ENCODE results near the gene SH3BP4. TPM values are rescaled to one million over a fixed set of nuclear protein-coding genes. Genes with fewer than 3 reads are reported as not detected.

Gene SH3BP4
- total and polyA plus RNA-seq, 2 of the 8 experiments (the other 6 are each of a cell fraction or from before 2014, with no cell fraction given) = 28.3 to 35.4 TPM

- Histone ChIP-seq H3K36me3 (ENCODE audit: control insufficient read depth in 2 of 4, insufficient read depth in 4 of 4, low read length in 3 of 4) (peaks cover 0 to 13% (median 0%) of the 10 kb centered on the region in 4 experiments; a peak in 1 of 8 replicates), H2AFZ (ENCODE audit: low read length) (no peak overlapping the region), H4K8ac (ENCODE audit: extremely low read depth, insufficient read depth, low read length) (no peak overlapping the region), H3K9ac (replicated peaks in 1 of 4; ENCODE audit: extremely low read depth in 1 of 4, low read depth in 3 of 4, low read length in 3 of 4) (no peak overlapping the region), H2AK5ac (ENCODE audit: low read depth, low read length) (no peak overlapping the region), H4K5ac (ENCODE audit: insufficient read length, low read depth, low read length) (no peak overlapping the region), H4K20me1 (replicated peaks in 1 of 2; ENCODE audit: control insufficient read depth in 1 of 2, insufficient read depth in 2 of 2, low read length in 2 of 2) (peaks cover 0 to 15% of the 10 kb centered on the region in 2 experiments), H3K4me1 (replicated peaks in 1 of 4; ENCODE audit: control insufficient read depth in 3 of 4, insufficient read depth in 4 of 4, low read length in 3 of 4) (peaks cover 3 to 32% (median 18%) of the 10 kb centered on the region in 4 experiments), H3K23me2 (ENCODE audit: low read depth, low read length) (no peaks in the 10 kb centered on the region), H2BK120ac (replicated peaks; ENCODE audit: low read depth, low read length) (no peak overlapping the region), H3K79me1 (ENCODE audit: low read depth, low read length) (peaks cover 52% of the 10 kb centered on the region), H4K91ac (replicated peaks; ENCODE audit: insufficient read length, low read length) (no peak overlapping the region), H3K4me3 (ENCODE audit: extremely low read depth in 1 of 4, insufficient read depth in 2 of 4, low read depth in 3 of 4, low read length in 4 of 4) (no peak overlapping the region), H2BK12ac (ENCODE audit: low read depth, low read length) (no peak overlapping the region), H2BK5ac (ENCODE audit: low read depth, low read length) (no peak overlapping the region), H3K23ac (ENCODE audit: insufficient read length) (no peak overlapping the region), H2BK20ac (ENCODE audit: low read length) (no peak overlapping the region), H3K14ac (ENCODE audit: insufficient read length) (no peak overlapping the region), H3K79me2 (ENCODE audit: control insufficient read depth in 1 of 2, insufficient read depth in 2 of 2, low read length in 2 of 2) (peaks cover 30 to 90% of the 10 kb centered on the region in 2 experiments), H3K18ac (ENCODE audit: extremely low read depth, low read length) (no peak overlapping the region), H3K27me3 (replicated peaks in 1 of 4; ENCODE audit: control insufficient read depth in 3 of 4, extremely low read depth in 1 of 4, insufficient read depth in 3 of 4, low read length in 3 of 4) (no peaks in the 10 kb centered on the region), H3K4me2 (ENCODE audit: insufficient read depth in 1 of 2, low read depth in 2 of 2, low read length in 2 of 2) (no peak overlapping the region), H3K9me3 (ENCODE audit: insufficient read depth in 2 of 2, low read depth in 1 of 2, low read length in 1 of 2) (no peaks in the 10 kb centered on the region), H2BK15ac (ENCODE audit: low read length) (no peak overlapping the region), H3K27ac (ENCODE audit: low read depth, low read length) (no peak overlapping the region), H3K4ac (replicated peaks; ENCODE audit: insufficient read length, low read depth, low read length) (no peak overlapping the region), H3K56ac (replicated peaks; ENCODE audit: insufficient read length, low read depth, low read length) (no peak overlapping the region)
- ChIA-PET CTCF (ENCODE audit: partially characterized antibody) (interaction anchor here (0.6 to 2.4 kb wide), 4 partner anchors 9 to 601 kb away, joined by 3 to 10 read pairs (median 4); no protein-coding TSS in a partner anchor), POLR2A (ENCODE audit: partially characterized antibody) (interaction anchor here (1.2 kb wide), 1 partner anchor 10 kb away, joined by 5 read pairs; no protein-coding TSS in a partner anchor)
- no peak for TF ChIP-seq CHD2 (IDR thresholded peaks at IDR 0.05; ENCODE audit: low read length)
- TF ChIP-seq MAFK (IDR thresholded peaks at IDR 0.05; ENCODE audit: low read depth, low read length) = no peak
- no peak for TF ChIP-seq TCF12 (IDR thresholded peaks at IDR 0.05; ENCODE audit: low read depth, low read length)
- no peak for TF ChIP-seq RNF2 (IDR thresholded peaks at IDR 0.05; ENCODE audit: borderline replicate concordance, low read depth, low read length, missing control alignments, poor library complexity, severe bottlenecking)
- TF ChIP-seq SUZ12 (IDR thresholded peaks at IDR 0.05; ENCODE audit: low read length) = no peak
- TF ChIP-seq CREB1 (IDR thresholded peaks at IDR 0.05) = no peak
- TF ChIP-seq GABPA (IDR thresholded peaks at IDR 0.05; ENCODE audit: borderline replicate concordance, insufficient read depth, low read length) = no peak
- no peak for TF ChIP-seq ZNF274 (IDR thresholded peaks at IDR 0.05; ENCODE audit: borderline replicate concordance, extremely low read depth, low read length)
- no peak for TF ChIP-seq SAP30 (IDR thresholded peaks at IDR 0.05; ENCODE audit: insufficient read depth, insufficient replicate concordance, low read length)
- no peak for TF ChIP-seq SP2 (IDR thresholded peaks at IDR 0.05; ENCODE audit: low read length)
- no peak for TF ChIP-seq GTF2F1 (IDR thresholded peaks at IDR 0.05; ENCODE audit: borderline replicate concordance, low read depth, low read length)
- TF ChIP-seq NRF1 (IDR thresholded peaks at IDR 0.05; ENCODE audit: low read depth, low read length) = no peak
- no peak for TF ChIP-seq RFX5 (IDR thresholded peaks at IDR 0.05; ENCODE audit: borderline replicate concordance, low read depth, low read length)
- TF ChIP-seq SIRT6 (IDR thresholded peaks at IDR 0.05; ENCODE audit: low read length) = no peak
- no peak for TF ChIP-seq CTBP2 (IDR thresholded peaks at IDR 0.05; ENCODE audit: borderline replicate concordance, insufficient read depth, insufficient read length, low read length)
- WGBS, 2 experiments (ENCODE audit: extremely low coverage in 1 of 2, insufficient coverage in 1 of 2, insufficient read length in 1 of 2, insufficient replicate concordance in 2 of 2, low coverage in 1 of 2, low lambda C conversion rate in 2 of 2, missing lambda C conversion rate in 1 of 2) = 87% methylated on average over 5 of the region's 5 CpGs; no CpG with 5 or more reads in 1 of the 2 experiments
- DNase-seq (ENCODE audit: low read depth in 1 of 2, low spot score in 2 of 2) (no peak), FAIRE-seq (no peak)
Observed at GRCh38 chr2:234991290-234991689, 39.5 kb downstream of the SH3BP4 start.
